WTC11 (cell line): Measurements from ENCODE around the gene MEF2D. TPM values are rescaled to one million over a fixed set of nuclear protein-coding genes. Genes with fewer than 3 reads are reported as not detected.

Experiments used
- ATAC-seq: fragments of 200-7000 bp; cut with Tn5 transposase; 2 replicates; pipeline ENCODE4 v1.10.0; 2021; ENCODE audit warnings: mild to moderate bottlenecking, moderate library complexity
- CTCF ChIA-PET: fragments of 300-600 bp; sonication (Branson Sonifier 250); formaldehyde crosslinking; loops from one replicate; lab custom pipeline; 2021; ENCODE audit warnings: antibody characterized with exemption; lab: Charles Lee
- POLR2A ChIA-PET: fragments of 350-600 bp; sonication (Branson Sonifier 250); formaldehyde crosslinking; loops from one replicate; lab custom pipeline; 2021; ENCODE audit warnings: antibody characterized with exemption; lab: Charles Lee
- DNase-seq: peaks from one replicate; pipeline ENCODE4 v3.0.0; 2021; ENCODE audit warnings: low spot score
- H3K27ac Mint-ChIP-seq: 2 replicates; pipeline ENCODE4 v1.8.0; 2021; ENCODE audit warnings: mixed read lengths
- H3K27me3 Mint-ChIP-seq: 2 replicates; pipeline ENCODE4 v1.8.0; 2021; ENCODE audit warnings: low read depth, mild to moderate bottlenecking, moderate library complexity, mixed read lengths
- H3K36me3 Mint-ChIP-seq: 2 replicates; pipeline ENCODE4 v1.8.0; 2021; ENCODE audit warnings: mixed read lengths
- H3K4me1 Mint-ChIP-seq: 2 replicates; pipeline ENCODE4 v1.8.0; 2022; ENCODE audit warnings: mixed read lengths
- H3K4me3 Mint-ChIP-seq: 2 replicates; pipeline ENCODE4 v1.8.0; 2021; ENCODE audit warnings: mild to moderate bottlenecking, moderate library complexity, mixed read lengths
- H3K9me3 Mint-ChIP-seq: 2 replicates; pipeline ENCODE4 v1.8.0; 2021; ENCODE audit warnings: mixed read lengths
- AR ChIP-seq: fragments of 250-450 bp; sonication (Bioruptor Pico); IDR thresholded peaks from 2 replicates; pipeline ENCODE4 v1.9.0; 2021; ENCODE audit warnings: mild to moderate bottlenecking
- ATF1 ChIP-seq: sonication (generic); formaldehyde crosslinking; IDR thresholded peaks from 2 replicates; pipeline ENCODE4 v1.8.1; 2023; ENCODE audit warnings: mild to moderate bottlenecking, moderate library complexity, missing genetic modification reagents
- CREM ChIP-seq: sonication (generic); formaldehyde crosslinking; IDR thresholded peaks from 2 replicates; pipeline ENCODE4 v1.8.1; 2022; ENCODE audit warnings: mild to moderate bottlenecking, missing genetic modification reagents, moderate library complexity
- CTCF ChIP-seq: fragments of 200-600 bp; IDR thresholded peaks from 2 replicates; pipeline ENCODE4 v1.8.0; 2022; ENCODE audit warnings: antibody characterized with exemption
- E2F5 ChIP-seq: sonication (generic); formaldehyde crosslinking; IDR thresholded peaks from 2 replicates; pipeline ENCODE4 v1.8.1; 2022; ENCODE audit warnings: mild to moderate bottlenecking, moderate library complexity, missing genetic modification reagents
- GTF2I ChIP-seq: fragments of 250-450 bp; sonication (Bioruptor Pico); conservative IDR thresholded peaks from 2 replicates; pipeline ENCODE4 v1.4.0; 2021; ENCODE audit warnings: mild to moderate bottlenecking
- JUN ChIP-seq: sonication (generic); formaldehyde crosslinking; IDR thresholded peaks from 2 replicates; pipeline ENCODE4 v1.8.0; 2023; ENCODE audit warnings: mild to moderate bottlenecking, missing genetic modification reagents
- MXD4 ChIP-seq: fragments of 250-450 bp; sonication (Bioruptor Pico); IDR thresholded peaks from 2 replicates; pipeline ENCODE4 v1.8.0; 2021; ENCODE audit warnings: mild to moderate bottlenecking, moderate library complexity, borderline replicate concordance
- NFATC4 ChIP-seq: fragments of 250-450 bp; sonication (Bioruptor Pico); IDR thresholded peaks from 2 replicates; pipeline ENCODE4 v1.9.0; 2021; ENCODE audit warnings: mild to moderate bottlenecking
- NR3C1 ChIP-seq: sonication (generic); formaldehyde crosslinking; conservative IDR thresholded peaks from 2 replicates; pipeline ENCODE4 v1.8.1; 2023; ENCODE audit warnings: low read depth, mild to moderate bottlenecking, missing genetic modification reagents
- RORB ChIP-seq: fragments of 250-450 bp; sonication (Bioruptor Pico); IDR thresholded peaks from 2 replicates; pipeline ENCODE4 v1.9.0; 2021; ENCODE audit warnings: mild to moderate bottlenecking
- TCF7 ChIP-seq: sonication (generic); formaldehyde crosslinking; IDR thresholded peaks from 2 replicates; pipeline ENCODE4 v1.8.0; 2022; ENCODE audit warnings: mild to moderate bottlenecking, low read depth, missing genetic modification reagents, moderate library complexity
- TEAD1 ChIP-seq: sonication (generic); formaldehyde crosslinking; IDR thresholded peaks from 2 replicates; pipeline ENCODE4 v1.8.0; 2022; ENCODE audit warnings: mild to moderate bottlenecking, missing genetic modification reagents
- ZBTB21 ChIP-seq: sonication (generic); formaldehyde crosslinking; IDR thresholded peaks from 2 replicates; pipeline ENCODE4 v1.8.1; 2023; ENCODE audit warnings: mild to moderate bottlenecking, missing genetic modification reagents, borderline replicate concordance
- ZNF121 ChIP-seq: sonication (generic); formaldehyde crosslinking; IDR thresholded peaks from 2 replicates; pipeline ENCODE4 v1.8.0; 2023; ENCODE audit warnings: missing genetic modification reagents
- ZNF671 ChIP-seq: fragments of 250-450 bp; sonication (Bioruptor Pico); IDR thresholded peaks from 2 replicates; pipeline ENCODE4 v1.8.0; 2021; ENCODE audit warnings: mild to moderate bottlenecking
- total RNA-seq: library from RNA; stranded (reverse); gene quantifications from 3 replicates; pipeline ENCODE4 v1.2.3, GENCODE V29; 2021
- TF ChIP-seq, protein P1 (sequence below): sonication (generic); formaldehyde crosslinking; IDR thresholded peaks from 2 replicates; pipeline ENCODE4 v1.8.1; 2022; ENCODE audit warnings: low read depth, mild to moderate bottlenecking, moderate library complexity, missing genetic modification reagents, borderline replicate concordance
- TF ChIP-seq, protein P2 (sequence below): sonication (generic); formaldehyde crosslinking; IDR thresholded peaks from 2 replicates; pipeline ENCODE4 v1.8.0; 2022; ENCODE audit warnings: mild to moderate bottlenecking, missing genetic modification reagents
- TF ChIP-seq, protein P3 (sequence below): sonication (generic); formaldehyde crosslinking; IDR thresholded peaks from 2 replicates; pipeline ENCODE4 v1.8.0; 2023; ENCODE audit warnings: missing genetic modification reagents, mild to moderate bottlenecking, borderline replicate concordance

Gene MEF2D
- total RNA-seq, 1 experiment from 2014 or later: 24.1 TPM

- Mint-ChIP-seq H3K4me3 (no peak overlapping the region), H3K27me3 (peaks cover 75% of the 10 kb centered on the region), H3K36me3 (no peaks in the 10 kb centered on the region), H3K4me1 (peaks cover 37% of the 10 kb centered on the region), H3K9me3 (no peaks in the 10 kb centered on the region), H3K27ac (no peak overlapping the region)
- ATAC-seq: no peak
- TF ChIP-seq MXD4 (no peak), GTF2I (CRISPR knock-in tag) (no peak)
- POLR2A ChIA-PET: no interaction called here
- CTCF ChIA-PET: interaction anchor here (0.6 to 11.1 kb wide), 6 partner anchors 13 to 41 kb away, joined by 3 to 252 read pairs (median 4); no protein-coding TSS in a partner anchor
- no peak for DNase-seq
These were observed 83.1 kb downstream of the MEF2D start for GRCh38 chr1:156417401-156418020.

DNA sequence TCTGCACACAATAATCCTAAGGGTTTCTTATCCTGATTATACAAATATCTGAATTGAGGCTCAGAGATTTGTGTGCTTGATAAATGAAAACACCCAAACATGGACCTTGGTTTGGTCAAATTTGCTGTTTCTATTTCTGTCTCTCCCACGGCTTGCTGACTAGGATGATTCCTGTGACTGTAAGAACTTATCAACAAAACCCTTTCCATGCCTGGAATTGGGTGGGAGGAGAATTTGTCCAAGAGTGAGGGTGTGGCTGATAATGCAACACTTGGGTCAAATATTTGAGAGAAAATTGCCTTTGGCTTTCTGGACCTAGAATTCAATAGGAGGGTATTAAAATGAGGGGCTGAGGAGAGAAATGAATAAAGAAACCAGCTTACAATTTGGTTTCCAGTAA lies 83.6 kb downstream of the MEF2D start:
- DNase-seq: no peak
- no peak overlapping the region for H3K27ac Mint-ChIP-seq
- no peak for ATAC-seq
- no peak overlapping the region for H3K4me3 Mint-ChIP-seq
- H3K27me3 Mint-ChIP-seq: peaks cover 70% of the 10 kb centered on the region
- TF ChIP-seq, protein P1, sequence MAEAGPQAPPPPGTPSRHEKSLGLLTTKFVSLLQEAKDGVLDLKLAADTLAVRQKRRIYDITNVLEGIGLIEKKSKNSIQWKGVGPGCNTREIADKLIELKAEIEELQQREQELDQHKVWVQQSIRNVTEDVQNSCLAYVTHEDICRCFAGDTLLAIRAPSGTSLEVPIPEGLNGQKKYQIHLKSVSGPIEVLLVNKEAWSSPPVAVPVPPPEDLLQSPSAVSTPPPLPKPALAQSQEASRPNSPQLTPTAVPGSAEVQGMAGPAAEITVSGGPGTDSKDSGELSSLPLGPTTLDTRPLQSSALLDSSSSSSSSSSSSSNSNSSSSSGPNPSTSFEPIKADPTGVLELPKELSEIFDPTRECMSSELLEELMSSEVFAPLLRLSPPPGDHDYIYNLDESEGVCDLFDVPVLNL: no peak
- TF ChIP-seq TEAD1 (CRISPR knock-in tag) (no peak), E2F5 (CRISPR knock-in tag) (no peak), CREM (no peak), CTCF (no peak), RORB (no peak), ATF1 (CRISPR knock-in tag) (no peak), NFATC4 (CRISPR knock-in tag) (no peak), ZNF671 (CRISPR knock-in tag) (no peak), NR3C1 (no peak), JUN (CRISPR knock-in tag) (no peak), ZBTB21 (no peak), TCF7 (CRISPR knock-in tag) (no peak), AR (CRISPR knock-in tag) (no peak), ZNF121 (no peak)
- TF ChIP-seq, protein P2, sequence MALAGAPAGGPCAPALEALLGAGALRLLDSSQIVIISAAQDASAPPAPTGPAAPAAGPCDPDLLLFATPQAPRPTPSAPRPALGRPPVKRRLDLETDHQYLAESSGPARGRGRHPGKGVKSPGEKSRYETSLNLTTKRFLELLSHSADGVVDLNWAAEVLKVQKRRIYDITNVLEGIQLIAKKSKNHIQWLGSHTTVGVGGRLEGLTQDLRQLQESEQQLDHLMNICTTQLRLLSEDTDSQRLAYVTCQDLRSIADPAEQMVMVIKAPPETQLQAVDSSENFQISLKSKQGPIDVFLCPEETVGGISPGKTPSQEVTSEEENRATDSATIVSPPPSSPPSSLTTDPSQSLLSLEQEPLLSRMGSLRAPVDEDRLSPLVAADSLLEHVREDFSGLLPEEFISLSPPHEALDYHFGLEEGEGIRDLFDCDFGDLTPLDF (CRISPR knock-in tag): no peak
- TF ChIP-seq, protein P3, sequence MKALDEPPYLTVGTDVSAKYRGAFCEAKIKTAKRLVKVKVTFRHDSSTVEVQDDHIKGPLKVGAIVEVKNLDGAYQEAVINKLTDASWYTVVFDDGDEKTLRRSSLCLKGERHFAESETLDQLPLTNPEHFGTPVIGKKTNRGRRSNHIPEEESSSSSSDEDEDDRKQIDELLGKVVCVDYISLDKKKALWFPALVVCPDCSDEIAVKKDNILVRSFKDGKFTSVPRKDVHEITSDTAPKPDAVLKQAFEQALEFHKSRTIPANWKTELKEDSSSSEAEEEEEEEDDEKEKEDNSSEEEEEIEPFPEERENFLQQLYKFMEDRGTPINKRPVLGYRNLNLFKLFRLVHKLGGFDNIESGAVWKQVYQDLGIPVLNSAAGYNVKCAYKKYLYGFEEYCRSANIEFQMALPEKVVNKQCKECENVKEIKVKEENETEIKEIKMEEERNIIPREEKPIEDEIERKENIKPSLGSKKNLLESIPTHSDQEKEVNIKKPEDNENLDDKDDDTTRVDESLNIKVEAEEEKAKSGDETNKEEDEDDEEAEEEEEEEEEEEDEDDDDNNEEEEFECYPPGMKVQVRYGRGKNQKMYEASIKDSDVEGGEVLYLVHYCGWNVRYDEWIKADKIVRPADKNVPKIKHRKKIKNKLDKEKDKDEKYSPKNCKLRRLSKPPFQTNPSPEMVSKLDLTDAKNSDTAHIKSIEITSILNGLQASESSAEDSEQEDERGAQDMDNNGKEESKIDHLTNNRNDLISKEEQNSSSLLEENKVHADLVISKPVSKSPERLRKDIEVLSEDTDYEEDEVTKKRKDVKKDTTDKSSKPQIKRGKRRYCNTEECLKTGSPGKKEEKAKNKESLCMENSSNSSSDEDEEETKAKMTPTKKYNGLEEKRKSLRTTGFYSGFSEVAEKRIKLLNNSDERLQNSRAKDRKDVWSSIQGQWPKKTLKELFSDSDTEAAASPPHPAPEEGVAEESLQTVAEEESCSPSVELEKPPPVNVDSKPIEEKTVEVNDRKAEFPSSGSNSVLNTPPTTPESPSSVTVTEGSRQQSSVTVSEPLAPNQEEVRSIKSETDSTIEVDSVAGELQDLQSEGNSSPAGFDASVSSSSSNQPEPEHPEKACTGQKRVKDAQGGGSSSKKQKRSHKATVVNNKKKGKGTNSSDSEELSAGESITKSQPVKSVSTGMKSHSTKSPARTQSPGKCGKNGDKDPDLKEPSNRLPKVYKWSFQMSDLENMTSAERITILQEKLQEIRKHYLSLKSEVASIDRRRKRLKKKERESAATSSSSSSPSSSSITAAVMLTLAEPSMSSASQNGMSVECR: no peak
- TF ChIP-seq, all 79 proteins: peak for 0
- Mint-ChIP-seq H3K4me1 (peaks cover 34% of the 10 kb centered on the region), H3K36me3 (no peaks in the 10 kb centered on the region), H3K9me3 (no peaks in the 10 kb centered on the region)
- POLR2A ChIA-PET: no interaction called here
- CTCF ChIA-PET: interaction anchor here (1.0 to 11.1 kb wide), 3 partner anchors 14 to 31 kb away, joined by 4 to 252 read pairs (median 96); no protein-coding TSS in a partner anchor
